Upper lobe of left lung (tissue), 4 donors: ENCODE measurements around the gene HPS3.

Experiments used
- EP300 ChIP-seq, 4 donors: sonication (generic); formaldehyde crosslinking; IDR thresholded peaks; one replicate each; pipeline ENCODE4 v1.5.1; 2017; ENCODE audit warnings: antibody characterized with exemption in 4 of 4, control low read depth in 2 of 4
- POLR2A ChIP-seq, 4 donors: fragments of 450-650 bp; IDR thresholded peaks; one replicate each; pipeline ENCODE4 v1.5.1; 2016 to 2017; ENCODE audit warnings: antibody characterized with exemption in 4 of 4, mild to moderate bottlenecking in 2 of 4
- POLR2AphosphoS5 ChIP-seq, 2 donors: sonication (generic); formaldehyde crosslinking; IDR thresholded peaks; one replicate each; pipeline ENCODE4 v1.5.1; 2017; ENCODE audit warnings: antibody characterized with exemption in 2 of 2
- TF ChIP-seq, protein P1 (sequence below), 6 experiments: fragments of 450-650 bp in 4 of 6; fragments of 200-600 bp in 2 of 6; sonication (generic) in 2 of 6; IDR thresholded peaks; one replicate each; pipeline ENCODE4 v1.5.1; 2016 to 2019; ENCODE audit warnings: antibody characterized with exemption in 6 of 6

DNA sequence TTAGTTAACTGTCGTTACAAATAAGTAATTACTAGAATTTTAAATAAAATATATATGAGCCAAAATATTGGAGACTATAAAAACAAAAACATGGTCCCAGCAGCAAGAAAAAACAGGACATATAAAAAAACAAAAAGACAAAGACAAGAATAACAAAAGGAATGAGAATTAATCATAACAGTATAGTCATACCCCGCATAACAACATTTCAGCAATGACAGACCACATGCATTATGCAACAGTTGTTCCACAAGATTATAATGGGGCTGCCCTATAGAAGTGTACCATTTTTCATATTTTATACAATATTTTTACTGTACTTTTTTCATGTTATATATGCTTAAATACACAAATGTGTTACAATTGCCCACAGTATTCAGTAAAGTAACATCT lies 48.7 kb upstream of the HPS3 start:
- TF ChIP-seq, protein P1, sequence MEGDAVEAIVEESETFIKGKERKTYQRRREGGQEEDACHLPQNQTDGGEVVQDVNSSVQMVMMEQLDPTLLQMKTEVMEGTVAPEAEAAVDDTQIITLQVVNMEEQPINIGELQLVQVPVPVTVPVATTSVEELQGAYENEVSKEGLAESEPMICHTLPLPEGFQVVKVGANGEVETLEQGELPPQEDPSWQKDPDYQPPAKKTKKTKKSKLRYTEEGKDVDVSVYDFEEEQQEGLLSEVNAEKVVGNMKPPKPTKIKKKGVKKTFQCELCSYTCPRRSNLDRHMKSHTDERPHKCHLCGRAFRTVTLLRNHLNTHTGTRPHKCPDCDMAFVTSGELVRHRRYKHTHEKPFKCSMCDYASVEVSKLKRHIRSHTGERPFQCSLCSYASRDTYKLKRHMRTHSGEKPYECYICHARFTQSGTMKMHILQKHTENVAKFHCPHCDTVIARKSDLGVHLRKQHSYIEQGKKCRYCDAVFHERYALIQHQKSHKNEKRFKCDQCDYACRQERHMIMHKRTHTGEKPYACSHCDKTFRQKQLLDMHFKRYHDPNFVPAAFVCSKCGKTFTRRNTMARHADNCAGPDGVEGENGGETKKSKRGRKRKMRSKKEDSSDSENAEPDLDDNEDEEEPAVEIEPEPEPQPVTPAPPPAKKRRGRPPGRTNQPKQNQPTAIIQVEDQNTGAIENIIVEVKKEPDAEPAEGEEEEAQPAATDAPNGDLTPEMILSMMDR (IDR thresholded peaks at IDR 0.05) = no peak
- no peak for TF ChIP-seq POLR2A (IDR thresholded peaks at IDR 0.05)
- no peak for TF ChIP-seq POLR2AphosphoS5 (IDR thresholded peaks at IDR 0.05)
- no peak for TF ChIP-seq EP300 (IDR thresholded peaks at IDR 0.05)
